ENCODE data around the gene DNAH2.

DNA sequence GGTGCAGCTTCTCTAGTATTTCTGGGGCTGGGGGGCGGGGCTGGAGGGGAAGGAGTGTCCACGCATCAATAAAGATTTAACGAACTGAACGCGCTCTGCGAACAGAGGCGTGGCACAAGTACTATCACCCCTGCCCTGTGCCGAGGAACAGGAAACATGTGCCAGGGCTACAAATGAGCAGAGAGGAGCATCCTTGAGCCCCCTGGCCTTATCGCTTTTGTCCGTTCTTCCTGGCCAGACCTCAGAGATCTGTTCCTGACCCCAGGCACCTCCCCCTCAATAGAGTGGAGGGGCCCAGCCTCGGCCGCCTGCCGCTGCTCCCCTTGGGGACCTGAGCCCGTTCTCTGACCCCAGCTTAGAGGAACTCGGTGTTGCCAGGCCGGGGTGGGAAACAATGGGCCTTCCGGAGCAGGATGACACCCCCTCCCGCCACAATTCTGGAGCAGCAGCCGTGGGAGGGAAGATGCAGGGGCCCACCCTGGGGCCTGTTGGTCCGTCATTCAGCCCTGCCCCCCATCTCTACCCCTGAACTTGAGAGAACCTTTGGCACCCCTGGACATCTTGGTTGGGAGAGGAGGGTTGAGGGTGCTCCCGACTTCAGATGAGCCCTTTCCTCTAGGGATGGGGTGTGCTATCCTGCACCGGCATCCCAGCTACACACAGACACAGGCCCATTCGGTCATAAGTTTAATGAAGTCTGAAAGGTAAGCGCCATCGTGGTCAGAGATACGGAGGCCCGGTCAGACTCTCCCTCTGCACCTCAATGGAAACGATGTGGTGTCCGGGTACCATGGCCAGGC lies 138.7 kb downstream of the DNAH2 start:
- TF ChIP-seq, protein P1, sequence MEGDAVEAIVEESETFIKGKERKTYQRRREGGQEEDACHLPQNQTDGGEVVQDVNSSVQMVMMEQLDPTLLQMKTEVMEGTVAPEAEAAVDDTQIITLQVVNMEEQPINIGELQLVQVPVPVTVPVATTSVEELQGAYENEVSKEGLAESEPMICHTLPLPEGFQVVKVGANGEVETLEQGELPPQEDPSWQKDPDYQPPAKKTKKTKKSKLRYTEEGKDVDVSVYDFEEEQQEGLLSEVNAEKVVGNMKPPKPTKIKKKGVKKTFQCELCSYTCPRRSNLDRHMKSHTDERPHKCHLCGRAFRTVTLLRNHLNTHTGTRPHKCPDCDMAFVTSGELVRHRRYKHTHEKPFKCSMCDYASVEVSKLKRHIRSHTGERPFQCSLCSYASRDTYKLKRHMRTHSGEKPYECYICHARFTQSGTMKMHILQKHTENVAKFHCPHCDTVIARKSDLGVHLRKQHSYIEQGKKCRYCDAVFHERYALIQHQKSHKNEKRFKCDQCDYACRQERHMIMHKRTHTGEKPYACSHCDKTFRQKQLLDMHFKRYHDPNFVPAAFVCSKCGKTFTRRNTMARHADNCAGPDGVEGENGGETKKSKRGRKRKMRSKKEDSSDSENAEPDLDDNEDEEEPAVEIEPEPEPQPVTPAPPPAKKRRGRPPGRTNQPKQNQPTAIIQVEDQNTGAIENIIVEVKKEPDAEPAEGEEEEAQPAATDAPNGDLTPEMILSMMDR (IDR thresholded peaks at IDR 0.05): no peak
- no peak for TF ChIP-seq POLR2A (IDR thresholded peaks at IDR 0.05)
- TF ChIP-seq EP300 (IDR thresholded peaks at IDR 0.05): no peak
